ENCODE data around the gene CYTL1. TPM values are rescaled to one million over a fixed set of nuclear protein-coding genes. Genes with fewer than 3 reads are reported as not detected.

Gene CYTL1
- total RNA-seq, 2 experiments from 2014 or later: not detected

DNA sequence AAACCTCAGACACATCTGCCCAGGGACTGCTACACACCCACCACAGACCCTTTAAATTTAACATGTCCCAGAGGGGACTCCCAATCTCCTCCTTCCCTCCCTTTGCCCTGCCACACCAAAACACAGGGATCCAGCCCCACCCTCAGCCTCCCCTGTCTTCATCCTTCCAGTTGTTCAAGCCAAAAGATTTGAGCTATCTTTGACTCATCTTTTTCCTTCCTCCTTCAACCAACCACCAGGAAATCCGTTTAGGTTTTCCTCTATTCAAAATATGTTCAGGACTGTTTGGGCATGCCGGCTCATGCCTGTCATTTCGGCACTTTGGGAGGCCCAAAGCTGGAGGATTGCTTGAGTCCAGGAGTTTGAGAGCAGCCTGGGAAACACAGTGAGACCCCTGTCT lies 25.1 kb upstream of the CYTL1 start:
- Mint-ChIP-seq H3K4me3 (no peak overlapping the region), H3K4me1 (ENCODE audit: low read depth) (no peaks in the 10 kb centered on the region), H3K36me3 (ENCODE audit: low read depth) (no peaks in the 10 kb centered on the region), H3K27ac (no peak overlapping the region), H3K9me3 (no peaks in the 10 kb centered on the region), H3K27me3 (ENCODE audit: low read depth) (peaks cover 26% of the 10 kb centered on the region)
- DNase-seq: no peak
- intact Hi-C loops (cut with micrococcal nuclease): no loop called here
- CTCF ChIA-PET: no interaction called here

DNA sequence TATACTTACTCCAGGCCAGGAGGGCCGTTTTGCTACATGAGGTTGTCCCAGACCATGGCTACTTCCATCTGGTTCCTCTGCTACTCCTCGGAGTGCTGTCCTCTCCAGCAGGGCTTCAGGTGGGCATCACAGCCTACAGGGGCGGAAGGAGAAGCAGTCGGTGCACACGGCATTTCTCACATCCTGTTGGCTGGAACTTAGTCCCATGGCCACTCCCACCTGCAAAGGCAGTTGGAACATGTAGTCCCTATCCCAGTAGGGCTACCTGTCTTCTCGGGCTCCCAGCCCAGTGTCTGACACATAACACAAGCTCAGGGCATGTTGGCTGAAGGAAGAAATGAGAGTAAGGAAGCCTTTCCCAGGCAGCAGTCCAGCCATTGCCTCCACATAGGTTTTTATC lies 24.3 kb upstream of the CYTL1 start:
- no peak for DNase-seq
- Mint-ChIP-seq H3K9me3 (no peaks in the 10 kb centered on the region), H3K4me1 (ENCODE audit: low read depth) (no peaks in the 10 kb centered on the region), H3K4me3 (no peak overlapping the region), H3K27me3 (ENCODE audit: low read depth) (peaks cover 25% of the 10 kb centered on the region), H3K27ac (no peak overlapping the region), H3K36me3 (ENCODE audit: low read depth) (no peaks in the 10 kb centered on the region)
- CTCF ChIA-PET: no interaction called here
- intact Hi-C loops (cut with micrococcal nuclease): no loop called here

DNA sequence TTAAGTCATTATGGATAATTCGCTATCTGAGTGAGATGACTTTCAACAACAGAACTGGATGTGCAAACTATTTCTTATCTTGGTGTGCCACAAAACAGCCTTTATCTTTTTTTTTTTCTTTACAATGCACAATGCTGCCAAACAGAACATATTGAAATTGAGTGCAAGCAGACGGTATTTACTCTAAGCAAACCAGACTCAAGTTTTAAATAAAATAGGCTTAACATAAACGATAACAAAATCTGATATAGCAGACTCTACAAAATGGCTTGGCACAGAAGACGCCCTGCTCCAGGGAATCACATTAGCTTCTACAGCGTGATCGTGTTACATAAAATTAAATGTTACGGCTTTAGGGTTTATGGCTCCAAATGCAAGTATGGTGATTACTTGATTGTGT lies 22.4 kb upstream of the CYTL1 start:
- Mint-ChIP-seq H3K9me3 (no peaks in the 10 kb centered on the region), H3K4me3 (no peak overlapping the region), H3K36me3 (ENCODE audit: low read depth) (no peaks in the 10 kb centered on the region), H3K4me1 (ENCODE audit: low read depth) (no peaks in the 10 kb centered on the region), H3K27ac (no peak overlapping the region), H3K27me3 (ENCODE audit: low read depth) (peaks cover 19% of the 10 kb centered on the region)
- intact Hi-C loops (cut with micrococcal nuclease): no loop called here
- DNase-seq: no peak
- CTCF ChIA-PET: interaction anchor here (1.1 kb wide), 1 partner anchor 10 kb away, joined by 4 read pairs; no protein-coding TSS in a partner anchor

DNA sequence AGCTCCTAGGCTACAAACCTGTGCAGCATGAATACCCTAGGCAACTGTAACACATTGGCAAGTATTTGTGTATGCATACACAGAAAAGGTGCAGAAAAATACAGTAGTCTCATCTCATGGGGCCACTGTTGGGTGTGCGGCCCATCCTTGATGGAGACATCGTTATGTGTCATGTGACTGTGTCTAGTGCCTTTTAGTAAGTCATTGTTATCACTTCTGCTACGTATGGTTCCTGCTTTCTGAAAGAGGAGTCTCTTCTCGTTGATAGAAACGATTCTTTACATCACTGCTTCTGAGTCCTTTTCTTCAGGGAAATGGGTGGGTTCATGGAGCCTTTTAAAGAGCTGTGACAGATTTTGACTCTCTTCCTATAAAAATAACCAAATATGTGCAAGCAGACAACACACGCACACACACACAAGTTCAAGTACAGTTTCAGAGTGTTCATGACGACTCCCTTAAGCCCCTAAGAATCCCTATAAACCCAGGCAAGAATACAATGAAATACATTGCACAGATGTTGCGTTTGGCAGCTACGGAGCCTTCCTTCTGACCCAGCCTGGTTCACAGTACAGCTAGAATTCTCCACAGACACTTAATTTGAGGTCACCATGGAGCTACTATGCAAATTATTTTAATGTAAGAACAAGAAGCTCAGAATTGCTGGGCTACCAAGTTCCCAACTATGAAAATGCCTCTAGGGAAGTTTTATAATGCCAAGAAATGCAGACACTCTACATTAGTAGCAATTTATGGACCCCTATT lies 21.8 kb upstream of the CYTL1 start:
- CTCF ChIA-PET: interaction anchor here (1.1 kb wide), 1 partner anchor 9 kb away, joined by 4 read pairs; no protein-coding TSS in a partner anchor
- intact Hi-C loops (cut with micrococcal nuclease): no loop called here
- DNase-seq: no peak
- H3K4me1 Mint-ChIP-seq (ENCODE audit: low read depth): no peaks in the 10 kb centered on the region
- H3K36me3 Mint-ChIP-seq (ENCODE audit: low read depth): no peaks in the 10 kb centered on the region
- peaks cover 16% of the 10 kb centered on the region for H3K27me3 Mint-ChIP-seq (ENCODE audit: low read depth)
- H3K9me3 Mint-ChIP-seq: no peaks in the 10 kb centered on the region
- no peak overlapping the region for H3K27ac Mint-ChIP-seq
- H3K4me3 Mint-ChIP-seq: no peak overlapping the region

DNA sequence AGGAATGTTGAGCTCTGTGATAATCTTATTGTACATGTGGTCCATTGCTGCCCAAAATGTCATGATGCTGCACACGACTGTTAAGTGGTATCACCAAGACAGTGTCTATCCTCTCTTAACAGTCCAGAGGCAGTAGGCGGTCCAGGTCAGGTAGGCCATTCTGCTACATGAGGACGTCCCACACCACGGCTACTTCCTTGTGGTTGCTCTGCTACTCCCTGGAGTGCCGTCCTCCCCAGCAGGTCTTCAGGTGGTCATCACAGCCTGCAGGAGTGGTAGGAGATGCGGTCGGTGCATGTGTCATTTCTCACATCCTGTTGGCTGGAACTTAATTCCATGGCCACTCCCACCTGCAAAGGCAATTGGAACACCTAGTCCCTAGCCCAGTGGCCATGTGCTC lies 20.5 kb upstream of the CYTL1 start:
- H3K36me3 Mint-ChIP-seq (ENCODE audit: low read depth): no peaks in the 10 kb centered on the region
- no peak for DNase-seq
- intact Hi-C loops (cut with micrococcal nuclease): no loop called here
- no peak overlapping the region for H3K4me3 Mint-ChIP-seq
- no peak overlapping the region for H3K27ac Mint-ChIP-seq
- CTCF ChIA-PET: no interaction called here
- peaks cover 7% of the 10 kb centered on the region for H3K27me3 Mint-ChIP-seq (ENCODE audit: low read depth)
- H3K9me3 Mint-ChIP-seq: no peaks in the 10 kb centered on the region
- no peaks in the 10 kb centered on the region for H3K4me1 Mint-ChIP-seq (ENCODE audit: low read depth)

DNA sequence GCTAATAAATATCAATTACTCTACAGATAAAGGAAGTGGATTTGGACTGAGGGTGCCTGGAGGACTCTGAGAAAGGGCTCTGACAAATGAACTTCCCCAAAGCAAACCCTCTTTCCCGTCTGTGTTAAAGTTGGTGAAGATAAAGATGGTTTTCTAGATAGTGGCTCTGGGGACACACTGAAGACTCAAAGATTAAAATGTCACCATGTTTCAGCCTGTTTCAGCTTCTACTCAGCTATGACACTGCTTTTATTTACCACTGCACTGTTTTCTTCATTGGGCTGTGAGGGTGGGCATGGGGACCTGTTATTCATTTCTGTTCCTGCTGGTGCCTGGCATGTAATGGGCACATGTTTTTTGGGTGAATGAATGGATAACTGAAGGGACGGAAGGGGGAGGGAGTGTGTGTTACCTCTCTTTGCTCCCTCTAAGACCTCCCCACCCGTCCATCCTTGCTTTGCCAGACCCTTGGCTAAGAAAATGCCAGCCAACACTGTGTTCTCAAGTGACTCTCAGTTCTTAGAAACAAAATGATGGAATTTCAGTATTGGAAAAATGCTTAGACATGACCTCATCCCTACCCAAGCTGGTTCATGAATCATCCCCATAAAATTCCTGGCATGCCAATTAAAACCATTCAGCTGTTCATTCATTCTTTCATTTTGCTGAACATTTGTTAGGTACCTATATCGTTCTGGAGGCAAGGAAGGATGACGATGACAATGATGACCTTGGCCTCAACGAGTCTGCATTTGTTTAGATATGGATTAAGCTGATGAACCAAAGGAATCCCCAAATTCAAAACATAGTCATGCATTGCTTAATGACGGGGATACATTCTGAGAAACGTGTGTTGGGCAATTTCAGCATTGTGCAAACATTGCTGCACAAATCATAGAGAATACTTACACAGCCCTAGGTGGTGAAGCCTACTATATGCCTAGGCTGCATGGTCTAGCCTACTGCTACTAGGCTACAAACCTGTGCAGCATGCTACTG lies 18.6 kb upstream of the CYTL1 start:
- CTCF ChIA-PET: no interaction called here
- Mint-ChIP-seq H3K27ac (no peak overlapping the region), H3K27me3 (ENCODE audit: low read depth) (peaks cover 2% of the 10 kb centered on the region), H3K36me3 (ENCODE audit: low read depth) (no peaks in the 10 kb centered on the region), H3K4me3 (no peak overlapping the region), H3K9me3 (no peaks in the 10 kb centered on the region), H3K4me1 (ENCODE audit: low read depth) (peaks cover 8% of the 10 kb centered on the region)
- intact Hi-C loops (cut with micrococcal nuclease): no loop called here
- DNase-seq: no peak

DNA sequence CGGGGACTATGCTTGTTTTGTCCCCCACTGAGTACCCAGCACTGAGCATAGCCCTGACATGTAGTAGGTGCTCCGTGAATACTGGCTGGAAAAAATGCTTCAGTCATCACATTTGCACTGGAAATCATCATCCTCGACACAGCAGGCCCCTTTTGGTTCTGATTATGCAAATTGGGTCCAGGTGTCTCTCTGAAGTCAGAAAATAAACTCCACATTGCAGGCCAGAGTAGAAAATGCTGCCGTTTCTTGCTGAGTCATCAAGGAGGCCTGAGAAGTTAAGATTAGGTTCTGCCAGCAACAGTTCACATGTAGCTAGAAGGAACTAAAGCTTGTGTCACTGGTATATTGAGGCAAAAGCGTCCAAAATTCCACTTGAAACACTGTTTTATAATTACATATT lies 17.0 kb upstream of the CYTL1 start:
- peaks cover 2% of the 10 kb centered on the region for H3K27me3 Mint-ChIP-seq (ENCODE audit: low read depth)
- intact Hi-C loops (cut with micrococcal nuclease): no loop called here
- H3K4me1 Mint-ChIP-seq (ENCODE audit: low read depth): peaks cover 8% of the 10 kb centered on the region
- CTCF ChIA-PET: no interaction called here
- H3K36me3 Mint-ChIP-seq (ENCODE audit: low read depth): no peaks in the 10 kb centered on the region
- no peak overlapping the region for H3K27ac Mint-ChIP-seq
- no peak overlapping the region for H3K4me3 Mint-ChIP-seq
- no peak for DNase-seq
- H3K9me3 Mint-ChIP-seq: no peaks in the 10 kb centered on the region

DNA sequence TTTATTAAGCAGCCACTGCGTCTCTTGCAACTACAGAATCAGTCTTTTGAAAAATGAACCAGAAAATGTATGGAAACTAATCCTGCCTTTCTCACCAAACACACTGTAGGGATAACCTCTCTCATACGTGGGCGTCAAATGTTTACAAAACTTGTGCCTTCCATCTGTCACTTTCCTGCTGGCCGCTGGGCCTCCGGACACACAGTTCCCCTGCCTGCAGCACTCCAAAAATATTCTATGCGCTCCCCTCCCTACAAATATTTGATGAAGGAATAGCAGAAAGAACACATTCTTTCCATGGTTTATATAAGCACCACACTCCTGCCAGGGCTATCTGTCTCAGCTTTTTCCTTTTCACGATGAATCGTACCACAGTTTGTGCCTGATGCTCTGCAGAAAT lies 14.9 kb upstream of the CYTL1 start:
- no peak overlapping the region for H3K4me3 Mint-ChIP-seq
- no peaks in the 10 kb centered on the region for H3K9me3 Mint-ChIP-seq
- CTCF ChIA-PET: no interaction called here
- H3K27me3 Mint-ChIP-seq (ENCODE audit: low read depth): no peaks in the 10 kb centered on the region
- H3K36me3 Mint-ChIP-seq (ENCODE audit: low read depth): no peaks in the 10 kb centered on the region
- H3K4me1 Mint-ChIP-seq (ENCODE audit: low read depth): peaks cover 8% of the 10 kb centered on the region
- no peak for DNase-seq
- intact Hi-C loops (cut with micrococcal nuclease): no loop called here
- H3K27ac Mint-ChIP-seq: no peak overlapping the region

DNA sequence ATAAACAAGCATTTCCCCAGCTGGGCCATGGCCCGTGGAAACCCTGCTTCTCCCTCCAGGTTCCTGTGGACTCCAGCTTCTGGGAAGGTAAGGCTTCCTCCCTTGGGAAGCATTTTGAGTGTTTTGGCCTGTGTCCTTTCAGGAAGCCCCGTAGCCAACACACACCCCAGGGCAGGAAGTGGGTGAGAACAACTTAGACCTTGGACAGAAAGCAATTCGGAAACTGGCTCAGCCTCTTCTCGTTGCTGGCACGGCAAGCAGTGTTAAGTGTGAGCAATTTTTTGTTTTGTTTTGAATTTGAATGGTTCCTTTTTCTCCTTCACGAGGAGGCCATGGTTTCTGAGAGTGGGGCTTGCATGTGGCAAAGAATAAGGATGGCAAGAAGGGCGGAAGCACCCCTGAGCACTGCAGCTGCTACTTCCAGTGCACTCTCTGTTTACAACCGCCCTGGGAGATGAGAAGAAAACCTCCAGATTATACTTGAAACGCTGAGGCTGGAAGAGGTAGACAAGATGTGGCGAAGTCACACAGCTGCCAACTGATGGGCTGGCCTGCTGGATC lies 14.1 kb upstream of the CYTL1 start:
- H3K36me3 Mint-ChIP-seq (ENCODE audit: low read depth): no peaks in the 10 kb centered on the region
- H3K4me3 Mint-ChIP-seq: no peak overlapping the region
- no peaks in the 10 kb centered on the region for H3K27me3 Mint-ChIP-seq (ENCODE audit: low read depth)
- no peaks in the 10 kb centered on the region for H3K9me3 Mint-ChIP-seq
- DNase-seq: peak; percentile 5
- H3K4me1 Mint-ChIP-seq (ENCODE audit: low read depth): peaks cover 8% of the 10 kb centered on the region
- intact Hi-C loops (cut with micrococcal nuclease): no loop called here
- CTCF ChIA-PET: interaction anchor here (0.6 kb wide), 1 partner anchor 37 kb away, joined by 3 read pairs; no protein-coding TSS in a partner anchor
- H3K27ac Mint-ChIP-seq: no peak overlapping the region

DNA sequence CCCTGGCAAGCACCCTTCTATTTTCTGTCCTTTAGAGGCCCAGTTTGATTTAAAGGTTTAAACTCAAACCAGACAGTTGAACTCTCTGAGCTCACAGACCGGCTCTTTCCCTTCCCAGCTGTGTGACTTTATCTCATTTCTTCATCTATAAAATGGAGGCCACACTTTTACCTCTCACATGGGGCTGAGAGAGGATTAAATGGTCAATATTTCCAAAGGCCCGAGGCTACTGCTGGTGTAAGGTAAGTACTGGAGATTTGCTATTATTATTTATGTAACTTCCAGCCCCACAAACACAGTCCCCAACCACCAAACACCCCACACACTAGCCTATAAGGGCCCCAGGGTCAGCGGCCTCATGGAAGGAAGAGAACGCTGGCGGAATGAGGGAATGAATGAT lies 13.6 kb upstream of the CYTL1 start:
- CTCF ChIA-PET: interaction anchor here (0.6 kb wide), 1 partner anchor 36 kb away, joined by 3 read pairs; no protein-coding TSS in a partner anchor
- DNase-seq: no peak
- Mint-ChIP-seq H3K27ac (no peak overlapping the region), H3K4me3 (no peak overlapping the region), H3K4me1 (ENCODE audit: low read depth) (peaks cover 8% of the 10 kb centered on the region), H3K9me3 (no peaks in the 10 kb centered on the region), H3K36me3 (ENCODE audit: low read depth) (no peaks in the 10 kb centered on the region), H3K27me3 (ENCODE audit: low read depth) (no peaks in the 10 kb centered on the region)
- intact Hi-C loops (cut with micrococcal nuclease): no loop called here

DNA sequence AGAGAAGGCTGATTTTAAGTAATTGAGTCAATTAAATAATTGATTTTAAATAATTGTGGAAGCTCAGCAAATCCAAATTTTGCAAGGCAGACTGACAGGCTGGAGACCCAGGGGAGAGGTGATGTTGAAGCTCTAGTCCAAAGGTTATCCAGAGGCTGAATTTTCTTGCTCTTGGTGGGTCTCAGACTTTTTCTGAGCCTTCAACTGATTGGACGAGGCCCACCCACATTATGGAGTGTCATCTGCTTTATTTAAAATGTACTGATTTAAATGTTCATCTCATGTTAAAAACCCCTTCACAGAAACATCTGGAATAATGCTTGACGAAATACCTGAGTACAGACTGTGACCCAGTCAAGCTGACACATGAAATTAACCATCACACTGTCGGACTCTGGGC lies 11.7 kb upstream of the CYTL1 start:
- H3K27ac Mint-ChIP-seq: no peak overlapping the region
- intact Hi-C loops (cut with micrococcal nuclease): no loop called here
- DNase-seq: no peak
- H3K4me3 Mint-ChIP-seq: no peak overlapping the region
- peaks cover 3% of the 10 kb centered on the region for H3K27me3 Mint-ChIP-seq (ENCODE audit: low read depth)
- H3K36me3 Mint-ChIP-seq (ENCODE audit: low read depth): no peaks in the 10 kb centered on the region
- H3K9me3 Mint-ChIP-seq: no peaks in the 10 kb centered on the region
- H3K4me1 Mint-ChIP-seq (ENCODE audit: low read depth): peaks cover 8% of the 10 kb centered on the region
- CTCF ChIA-PET: interaction anchor here (0.6 to 1.0 kb wide), 3 partner anchors 23 to 648 kb away, joined by 3 to 4 read pairs (median 3); no protein-coding TSS in a partner anchor

DNA sequence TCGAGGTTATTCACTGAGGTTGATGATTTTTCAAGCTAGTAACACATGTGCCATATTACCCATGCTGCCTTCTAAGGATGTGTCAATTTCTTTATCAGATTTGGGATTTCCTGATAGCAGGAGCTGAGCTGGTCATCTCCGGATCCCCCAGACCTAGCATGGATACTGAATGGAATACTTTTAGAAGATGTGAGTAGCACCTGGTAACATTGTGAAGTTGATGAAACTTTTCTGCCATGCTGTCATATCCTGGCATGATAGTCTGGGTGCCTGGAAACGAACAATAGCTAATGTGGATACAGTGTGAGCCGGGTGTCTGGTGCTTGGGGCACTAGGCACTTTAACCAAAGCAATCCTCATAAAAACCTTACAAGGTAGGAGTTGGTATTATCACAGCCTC lies 11.0 kb upstream of the CYTL1 start:
- intact Hi-C loops (cut with micrococcal nuclease): no loop called here
- CTCF ChIA-PET: interaction anchor here (0.6 to 1.0 kb wide), 3 partner anchors 23 to 218 kb away, joined by 3 read pairs; no protein-coding TSS in a partner anchor
- Mint-ChIP-seq H3K9me3 (no peaks in the 10 kb centered on the region), H3K4me3 (no peak overlapping the region), H3K27ac (no peak overlapping the region), H3K36me3 (ENCODE audit: low read depth) (no peaks in the 10 kb centered on the region), H3K4me1 (ENCODE audit: low read depth) (peaks cover 8% of the 10 kb centered on the region), H3K27me3 (ENCODE audit: low read depth) (peaks cover 5% of the 10 kb centered on the region)
- no peak for DNase-seq
